Adipocyte (in vitro differentiated cells): ENCODE data around the gene C19orf12.

ENCODE experiments used
- DNase-seq: peaks from one replicate; pipeline ENCODE4 v3.0.0-alpha.2; 2015; ENCODE audit warnings: low read depth
- H3K27me3 ChIP-seq: replicated peaks from 2 replicates; pipeline ENCODE4 v1.7.0; 2013; ENCODE audit warnings: mild to moderate bottlenecking, low read length, moderate library complexity; ENCODE audit not compliant: control insufficient read depth, insufficient read depth
- H3K36me3 ChIP-seq: 2 replicates; pipeline ENCODE4 v1.7.0; 2013; ENCODE audit warnings: low read length, mild to moderate bottlenecking, moderate library complexity; ENCODE audit not compliant: control insufficient read depth, insufficient read depth, severe bottlenecking
- H3K4me1 ChIP-seq: 2 replicates; pipeline ENCODE4 v1.7.0; 2013; ENCODE audit warnings: mild to moderate bottlenecking, low read length, moderate library complexity; ENCODE audit not compliant: control insufficient read depth, insufficient read depth
- H3K4me3 ChIP-seq: 2 replicates; pipeline ENCODE4 v1.7.0; 2013; ENCODE audit warnings: mild to moderate bottlenecking, low read length, moderate library complexity
- H3K9ac ChIP-seq: 2 replicates; pipeline ENCODE4 v1.7.0; 2013; ENCODE audit warnings: mild to moderate bottlenecking, low read length, moderate library complexity
- H3K9me3 ChIP-seq: 2 replicates; pipeline ENCODE4 v1.7.0; 2013; ENCODE audit warnings: mild to moderate bottlenecking, low read length, moderate library complexity; ENCODE audit not compliant: control insufficient read depth

The C19orf12 gene

GRCh38 chr19:29665215-29665825 is 49.7 kb downstream of the C19orf12 start, which contains the start of gene PLEKHF1:
TSS of gene PLEKHF1 (plus strand) at chr19:29665461. CDS start at chr19:29673840, 8,379 bp downstream.
- peak; percentile 95 for DNase-seq
- no peaks in the 10 kb centered on the region for H3K9me3 ChIP-seq
- no peaks in the 10 kb centered on the region for H3K27me3 ChIP-seq
- peaks cover 67% of the 10 kb centered on the region for H3K4me1 ChIP-seq
- H3K9ac ChIP-seq: peak within 1 kb of the TSS; percentile 95
- H3K4me3 ChIP-seq: peak within 1 kb of the TSS; percentile 82
- H3K36me3 ChIP-seq: no peaks in the 10 kb centered on the region

- H3K9ac ChIP-seq: peak overlapping the region; percentile 95
- no peaks in the 10 kb centered on the region for H3K9me3 ChIP-seq
- H3K36me3 ChIP-seq: no peaks in the 10 kb centered on the region
- H3K4me1 ChIP-seq: peaks cover 67% of the 10 kb centered on the region
- H3K4me3 ChIP-seq: peak overlapping the region; percentile 82
- DNase-seq: no peak
- H3K27me3 ChIP-seq: no peaks in the 10 kb centered on the region
These were observed 50.3 kb downstream of the C19orf12 start for GRCh38 chr19:29664753-29665214.

DNA sequence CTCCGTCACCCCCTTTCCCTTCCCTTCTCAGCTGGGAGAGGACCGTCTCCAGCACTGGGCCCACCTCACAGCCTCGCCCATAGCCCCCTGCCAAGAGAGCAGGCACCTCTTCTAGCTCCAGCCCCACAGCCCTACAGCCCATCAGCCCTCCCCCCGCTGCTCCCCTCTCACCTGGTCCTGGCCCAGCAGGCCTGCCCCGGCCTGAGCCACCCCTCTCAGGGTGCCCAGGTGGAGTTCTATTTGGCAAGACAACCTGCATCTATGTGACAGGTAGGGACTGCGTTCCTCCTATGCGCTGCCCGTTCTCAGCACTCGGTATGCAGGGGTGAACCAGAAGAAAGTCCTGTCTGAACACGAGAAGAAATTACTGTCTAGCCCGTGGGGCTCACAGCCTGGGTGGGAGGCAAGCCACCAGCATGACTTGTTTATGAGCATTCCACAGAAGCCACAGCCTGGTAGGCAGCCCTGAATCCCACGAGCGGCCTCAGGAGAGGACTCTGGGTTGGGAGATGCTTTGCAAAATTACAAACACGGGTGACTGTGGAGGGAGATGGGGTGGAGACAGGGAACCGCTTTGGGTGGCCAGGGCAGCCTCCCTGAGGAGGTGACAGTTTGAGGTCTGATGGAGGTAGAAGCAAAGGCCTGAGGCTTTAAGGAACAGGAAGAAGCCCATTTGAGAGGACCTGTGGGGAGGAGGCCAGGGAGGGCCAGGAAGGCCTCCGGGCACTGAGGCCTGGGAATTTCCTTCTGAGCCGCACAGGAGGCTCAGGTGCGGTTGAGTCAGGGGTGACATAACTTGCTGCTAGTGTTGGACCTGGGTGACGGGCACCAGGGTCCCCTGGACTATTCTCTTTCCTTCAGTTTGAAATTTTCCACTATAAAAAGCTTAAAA is 51.0 kb downstream of the C19orf12 start:
- Histone ChIP-seq H3K27me3 (no peaks in the 10 kb centered on the region), H3K9ac (peak overlapping the region; percentile 95), H3K4me1 (peaks cover 63% of the 10 kb centered on the region), H3K36me3 (no peaks in the 10 kb centered on the region), H3K4me3 (peak overlapping the region; percentile 82), H3K9me3 (no peaks in the 10 kb centered on the region)
- peak; percentile 21 for DNase-seq

- H3K27me3 ChIP-seq: no peaks in the 10 kb centered on the region
- H3K9ac ChIP-seq: peak overlapping the region; percentile 80
- H3K9me3 ChIP-seq: no peaks in the 10 kb centered on the region
- H3K36me3 ChIP-seq: no peaks in the 10 kb centered on the region
- H3K4me1 ChIP-seq: peaks cover 50% of the 10 kb centered on the region
- DNase-seq: peak; percentile 96
- H3K4me3 ChIP-seq: peak overlapping the region; percentile 64
These were observed 52.3 kb downstream of the C19orf12 start for GRCh38 chr19:29662604-29663404.

DNA sequence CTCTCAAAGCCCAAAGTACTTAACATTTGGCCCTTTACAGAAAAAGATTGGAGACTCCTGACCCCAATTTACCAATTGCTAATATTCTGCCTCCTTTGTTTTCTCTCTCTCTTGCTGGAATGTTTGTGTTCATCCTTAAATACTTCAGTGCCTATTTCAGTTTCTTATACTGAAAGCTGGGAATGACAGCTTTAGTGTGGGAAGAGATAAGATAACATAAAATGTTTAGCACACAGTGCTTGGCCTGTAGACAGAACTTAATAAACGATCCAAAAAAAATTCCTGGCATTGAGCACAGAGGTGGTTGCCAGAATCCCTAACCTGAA is 52.8 kb downstream of the C19orf12 start:
- H3K4me3 ChIP-seq: peak overlapping the region; percentile 64
- H3K27me3 ChIP-seq: no peaks in the 10 kb centered on the region
- peak overlapping the region; percentile 80 for H3K9ac ChIP-seq
- H3K9me3 ChIP-seq: no peaks in the 10 kb centered on the region
- no peaks in the 10 kb centered on the region for H3K36me3 ChIP-seq
- DNase-seq: no peak
- peaks cover 45% of the 10 kb centered on the region for H3K4me1 ChIP-seq

DNA sequence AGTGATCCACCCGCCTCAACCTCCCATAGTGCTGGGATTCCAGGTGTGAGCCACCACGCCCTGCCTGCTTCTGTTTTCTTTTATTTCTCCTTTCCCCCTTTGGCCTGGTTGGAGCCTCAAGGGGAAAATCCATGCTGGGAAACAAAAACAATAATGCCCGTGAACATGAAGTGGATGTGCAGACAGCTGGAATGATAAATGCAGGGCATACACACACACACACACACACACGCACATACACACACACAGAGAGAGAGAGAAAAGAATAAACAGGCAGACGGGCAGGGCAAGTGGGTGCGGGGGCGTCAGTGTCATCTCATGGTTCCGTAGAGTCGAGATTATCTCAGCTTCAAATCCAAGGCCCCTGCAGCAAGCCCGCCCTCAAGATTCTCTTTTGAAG is 54.2 kb downstream of the C19orf12 start:
- Histone ChIP-seq H3K36me3 (no peaks in the 10 kb centered on the region), H3K9me3 (no peaks in the 10 kb centered on the region), H3K9ac (peak overlapping the region; percentile 31), H3K4me1 (peaks cover 40% of the 10 kb centered on the region), H3K27me3 (no peaks in the 10 kb centered on the region), H3K4me3 (no peak overlapping the region)
- no peak for DNase-seq

- H3K9me3 ChIP-seq: peaks cover 4% of the 10 kb centered on the region
These were observed 56.7 kb downstream of the C19orf12 start for GRCh38 chr19:29658221-29658991.

GRCh38 chr19:29655648-29656335 is 59.3 kb downstream of the C19orf12 start:
- no peaks in the 10 kb centered on the region for H3K36me3 ChIP-seq
- H3K27me3 ChIP-seq: no peaks in the 10 kb centered on the region
- H3K9me3 ChIP-seq: peaks cover 4% of the 10 kb centered on the region
- no peak overlapping the region for H3K9ac ChIP-seq
- peaks cover 3% of the 10 kb centered on the region for H3K4me1 ChIP-seq
- no peak overlapping the region for H3K4me3 ChIP-seq
- DNase-seq: no peak

More at GRCh38 chr19:29658221-29658991, 56.7 kb downstream of the C19orf12 start:
- Histone ChIP-seq H3K4me1 (peaks cover 28% of the 10 kb centered on the region), H3K9ac (no peak overlapping the region), H3K4me3 (no peak overlapping the region), H3K36me3 (no peaks in the 10 kb centered on the region), H3K27me3 (no peaks in the 10 kb centered on the region)
- DNase-seq: no peak

DNA sequence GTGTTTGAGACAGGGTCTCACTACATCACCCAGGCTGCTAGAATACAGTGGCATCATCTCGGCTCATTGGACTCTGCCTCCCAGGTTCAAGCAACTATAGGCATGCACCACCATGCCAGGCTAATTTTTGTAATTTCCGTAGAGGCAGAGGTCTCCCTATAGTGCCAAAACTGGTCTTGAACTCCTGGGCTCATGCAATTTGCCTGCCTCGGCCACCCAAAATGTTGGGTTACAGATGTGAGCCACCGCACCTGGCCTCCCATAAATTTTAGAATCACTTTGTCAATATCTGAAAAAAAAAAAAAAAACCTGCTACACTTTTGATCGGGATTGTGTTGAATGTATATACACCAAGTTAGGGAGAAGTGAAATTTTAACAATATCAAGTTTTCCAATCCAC is 61.7 kb downstream of the C19orf12 start:
- no peaks in the 10 kb centered on the region for H3K27me3 ChIP-seq
- DNase-seq: no peak
- H3K4me1 ChIP-seq: no peaks in the 10 kb centered on the region
- no peak overlapping the region for H3K4me3 ChIP-seq
- no peak overlapping the region for H3K9ac ChIP-seq
- no peaks in the 10 kb centered on the region for H3K36me3 ChIP-seq
- H3K9me3 ChIP-seq: peaks cover 4% of the 10 kb centered on the region
